Measurements from ENCODE around the gene CHCHD3.

DNA sequence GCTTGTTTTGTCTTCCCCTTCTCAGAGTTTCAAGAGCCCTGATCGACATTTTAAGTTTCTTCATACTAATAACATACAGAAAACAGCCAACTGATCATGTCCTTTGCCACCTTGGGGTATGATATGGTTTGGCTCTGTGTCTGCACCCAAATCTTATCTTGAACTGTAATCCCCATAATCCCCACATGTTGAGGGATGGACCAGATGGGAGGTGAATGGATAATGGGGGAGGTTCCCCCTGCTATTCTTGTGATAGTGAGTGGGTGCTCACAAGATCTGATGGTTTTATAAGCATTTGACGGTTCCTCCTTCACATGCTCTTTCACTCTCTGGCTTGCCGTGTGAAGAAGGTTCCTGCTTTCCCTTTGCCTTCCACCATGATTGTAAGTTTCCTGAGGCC lies 190.3 kb downstream of the CHCHD3 start:
- TF ChIP-seq, protein P1, sequence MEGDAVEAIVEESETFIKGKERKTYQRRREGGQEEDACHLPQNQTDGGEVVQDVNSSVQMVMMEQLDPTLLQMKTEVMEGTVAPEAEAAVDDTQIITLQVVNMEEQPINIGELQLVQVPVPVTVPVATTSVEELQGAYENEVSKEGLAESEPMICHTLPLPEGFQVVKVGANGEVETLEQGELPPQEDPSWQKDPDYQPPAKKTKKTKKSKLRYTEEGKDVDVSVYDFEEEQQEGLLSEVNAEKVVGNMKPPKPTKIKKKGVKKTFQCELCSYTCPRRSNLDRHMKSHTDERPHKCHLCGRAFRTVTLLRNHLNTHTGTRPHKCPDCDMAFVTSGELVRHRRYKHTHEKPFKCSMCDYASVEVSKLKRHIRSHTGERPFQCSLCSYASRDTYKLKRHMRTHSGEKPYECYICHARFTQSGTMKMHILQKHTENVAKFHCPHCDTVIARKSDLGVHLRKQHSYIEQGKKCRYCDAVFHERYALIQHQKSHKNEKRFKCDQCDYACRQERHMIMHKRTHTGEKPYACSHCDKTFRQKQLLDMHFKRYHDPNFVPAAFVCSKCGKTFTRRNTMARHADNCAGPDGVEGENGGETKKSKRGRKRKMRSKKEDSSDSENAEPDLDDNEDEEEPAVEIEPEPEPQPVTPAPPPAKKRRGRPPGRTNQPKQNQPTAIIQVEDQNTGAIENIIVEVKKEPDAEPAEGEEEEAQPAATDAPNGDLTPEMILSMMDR (IDR thresholded peaks at IDR 0.05): no peak
- TF ChIP-seq POLR2AphosphoS5 (IDR thresholded peaks at IDR 0.05; ENCODE audit: insufficient read depth in 1 of 2, low read depth in 1 of 2): no peak

Data from vagina (tissue), 2 donors.